IPS-15b (cell line): Measurements from ENCODE around the gene PTPRJ.

Source experiments
- H3K27me3 ChIP-seq: one replicate; pipeline ENCODE4 v1.6.1; 2013; ENCODE audit warnings: low read length; ENCODE audit not compliant: control insufficient read depth, insufficient read depth
- H3K36me3 ChIP-seq: one replicate; pipeline ENCODE4 v1.6.1; 2013; ENCODE audit warnings: low read length; ENCODE audit not compliant: control insufficient read depth, insufficient read depth
- H3K4me1 ChIP-seq: one replicate; pipeline ENCODE4 v1.6.1; 2013; ENCODE audit warnings: mild to moderate bottlenecking, low read length; ENCODE audit not compliant: control insufficient read depth, insufficient read depth
- H3K4me3 ChIP-seq: one replicate; pipeline ENCODE4 v1.5.1; 2013; ENCODE audit warnings: low read depth, low read length
- H3K9ac ChIP-seq: one replicate; pipeline ENCODE4 v1.6.1; 2013; ENCODE audit warnings: low read depth, mild to moderate bottlenecking, low read length
- H3K9me3 ChIP-seq: one replicate; pipeline ENCODE4 v1.6.1; 2013; ENCODE audit warnings: mild to moderate bottlenecking, low read length; ENCODE audit not compliant: control insufficient read depth, insufficient read depth

The PTPRJ gene

DNA sequence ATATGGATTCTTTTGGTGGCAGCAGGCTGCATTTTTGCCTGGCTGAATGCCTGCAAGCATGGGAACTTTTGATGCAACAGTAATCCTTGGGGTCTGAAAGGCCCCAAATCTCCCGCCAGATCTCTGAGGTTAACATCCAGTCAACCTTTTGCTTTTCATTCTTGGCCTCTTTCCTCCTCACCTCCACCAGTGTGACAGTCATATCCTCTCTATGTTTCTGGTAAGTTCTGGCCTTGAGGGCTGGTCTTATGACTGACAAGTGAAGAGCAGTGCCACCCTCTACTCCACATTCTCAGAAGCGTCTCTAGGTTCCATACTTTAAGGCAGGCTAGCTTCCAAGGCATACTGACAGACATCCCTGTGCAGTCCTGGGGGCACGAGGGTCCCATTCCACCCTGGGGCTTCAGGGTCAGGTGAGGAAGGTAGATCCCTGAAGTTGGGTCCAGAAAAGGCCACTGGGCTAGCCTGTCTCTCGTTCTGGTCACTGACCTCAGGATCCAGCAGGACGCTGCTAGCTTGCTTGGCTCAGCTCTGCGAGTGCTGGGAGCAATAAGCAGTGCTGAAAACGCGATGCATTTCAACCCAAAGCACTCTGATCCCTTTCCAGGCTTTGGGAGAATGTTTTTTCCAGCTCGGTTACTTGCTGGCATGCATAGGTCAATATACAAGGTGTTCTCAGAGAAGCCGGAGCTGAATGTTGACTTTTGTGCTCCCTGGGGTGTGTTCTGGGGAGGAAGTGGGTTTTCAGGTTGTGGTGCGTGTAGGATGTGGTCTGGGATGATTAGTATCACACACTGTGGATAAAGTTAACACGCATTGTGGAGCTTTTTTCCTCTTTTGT is 75.2 kb downstream of the PTPRJ start:
- no peaks in the 10 kb centered on the region for H3K27me3 ChIP-seq
- no peak overlapping the region for H3K4me3 ChIP-seq
- peaks cover 20% of the 10 kb centered on the region for H3K4me1 ChIP-seq
- H3K9me3 ChIP-seq: no peaks in the 10 kb centered on the region
- H3K36me3 ChIP-seq: no peaks in the 10 kb centered on the region
- no peak overlapping the region for H3K9ac ChIP-seq

- no peak overlapping the region for H3K9ac ChIP-seq
- H3K9me3 ChIP-seq: no peaks in the 10 kb centered on the region
- no peak overlapping the region for H3K4me3 ChIP-seq
- no peaks in the 10 kb centered on the region for H3K36me3 ChIP-seq
- no peaks in the 10 kb centered on the region for H3K27me3 ChIP-seq
- peaks cover 20% of the 10 kb centered on the region for H3K4me1 ChIP-seq
These were observed 76.2 kb downstream of the PTPRJ start for GRCh38 chr11:48056325-48057183.

DNA sequence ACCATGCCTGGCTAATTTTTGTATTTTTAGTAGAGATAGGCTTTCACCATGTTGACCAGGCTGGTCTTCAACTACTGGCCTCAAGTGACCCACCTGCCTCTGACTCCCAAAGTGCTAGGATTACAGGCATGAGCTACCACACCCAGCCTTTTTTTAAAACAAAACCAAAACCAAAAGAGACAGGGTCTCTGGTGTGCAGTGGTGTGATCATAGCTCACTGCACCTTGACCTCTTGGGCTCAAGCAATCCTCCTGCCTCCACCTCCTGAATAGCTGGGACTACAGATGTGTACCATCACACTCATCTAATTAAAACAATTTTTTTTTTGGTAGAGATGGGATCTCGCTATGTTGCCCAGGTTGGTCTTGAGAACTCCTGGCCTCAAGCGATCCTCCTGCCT is 77.7 kb downstream of the PTPRJ start:
- Histone ChIP-seq H3K36me3 (no peaks in the 10 kb centered on the region), H3K4me1 (peaks cover 17% of the 10 kb centered on the region)

DNA sequence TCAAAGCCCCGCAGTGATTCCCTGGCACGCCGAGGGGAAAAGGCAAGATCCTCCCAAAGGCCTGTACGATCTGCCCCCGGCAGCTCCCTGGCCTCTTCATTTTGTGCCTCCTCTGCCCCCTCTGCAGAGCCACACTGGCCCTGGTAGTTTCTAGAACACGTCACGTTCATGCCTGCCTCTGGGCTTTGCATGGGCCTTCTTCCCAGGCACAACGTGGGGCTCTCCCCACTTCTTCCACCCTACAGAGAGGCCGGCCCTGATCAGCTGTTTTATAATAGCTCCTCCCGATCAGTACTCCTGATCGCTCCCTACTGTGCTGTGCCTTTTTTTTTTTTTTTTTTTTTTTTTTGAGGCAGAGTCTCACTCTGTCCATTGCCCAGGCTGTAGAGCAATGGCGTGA is 78.4 kb downstream of the PTPRJ start:
- Histone ChIP-seq H3K4me3 (no peak overlapping the region), H3K4me1 (peaks cover 17% of the 10 kb centered on the region), H3K36me3 (no peaks in the 10 kb centered on the region), H3K27me3 (no peaks in the 10 kb centered on the region), H3K9me3 (no peaks in the 10 kb centered on the region), H3K9ac (no peak overlapping the region)

More for the DNA sequence above, 77.7 kb downstream of the PTPRJ start:
- H3K9ac ChIP-seq: no peak overlapping the region
- H3K4me3 ChIP-seq: no peak overlapping the region
- no peaks in the 10 kb centered on the region for H3K27me3 ChIP-seq
- no peaks in the 10 kb centered on the region for H3K9me3 ChIP-seq

- H3K9ac ChIP-seq: no peak overlapping the region
- H3K36me3 ChIP-seq: no peaks in the 10 kb centered on the region
- no peaks in the 10 kb centered on the region for H3K9me3 ChIP-seq
- no peaks in the 10 kb centered on the region for H3K4me1 ChIP-seq
- H3K27me3 ChIP-seq: no peaks in the 10 kb centered on the region
- H3K4me3 ChIP-seq: no peak overlapping the region
These were observed 82.3 kb downstream of the PTPRJ start for GRCh38 chr11:48062649-48063048.

DNA sequence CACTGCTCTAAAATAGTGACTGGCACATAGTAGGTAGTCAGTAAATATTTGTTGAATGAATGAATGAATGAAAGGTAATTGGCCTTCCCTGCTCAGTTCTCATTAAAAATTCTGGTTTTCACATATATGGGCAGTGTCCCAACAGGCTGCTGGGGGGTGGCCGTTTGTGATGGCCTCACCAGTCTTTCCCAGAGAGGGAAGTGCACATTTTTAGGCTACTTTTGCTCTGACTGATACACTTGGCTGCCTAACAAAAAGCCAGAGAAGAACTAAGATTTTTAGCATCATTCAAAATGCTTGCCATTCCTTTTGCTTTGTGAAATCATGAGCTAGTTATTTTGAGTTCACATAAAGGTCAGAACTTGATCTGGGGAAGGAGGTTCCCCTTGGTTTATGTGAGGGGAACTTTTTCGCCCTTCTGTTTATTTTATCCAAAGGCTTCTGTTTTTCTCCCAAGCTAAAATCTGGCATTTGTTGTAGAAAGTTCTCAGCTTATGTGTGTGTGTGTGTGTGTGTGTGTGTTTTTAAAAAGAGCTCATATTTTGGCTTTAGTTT is 83.1 kb downstream of the PTPRJ start:
- H3K9ac ChIP-seq: no peak overlapping the region
- H3K4me1 ChIP-seq: no peaks in the 10 kb centered on the region
- H3K36me3 ChIP-seq: no peaks in the 10 kb centered on the region
- H3K4me3 ChIP-seq: no peak overlapping the region
- no peaks in the 10 kb centered on the region for H3K27me3 ChIP-seq
- H3K9me3 ChIP-seq: no peaks in the 10 kb centered on the region

DNA sequence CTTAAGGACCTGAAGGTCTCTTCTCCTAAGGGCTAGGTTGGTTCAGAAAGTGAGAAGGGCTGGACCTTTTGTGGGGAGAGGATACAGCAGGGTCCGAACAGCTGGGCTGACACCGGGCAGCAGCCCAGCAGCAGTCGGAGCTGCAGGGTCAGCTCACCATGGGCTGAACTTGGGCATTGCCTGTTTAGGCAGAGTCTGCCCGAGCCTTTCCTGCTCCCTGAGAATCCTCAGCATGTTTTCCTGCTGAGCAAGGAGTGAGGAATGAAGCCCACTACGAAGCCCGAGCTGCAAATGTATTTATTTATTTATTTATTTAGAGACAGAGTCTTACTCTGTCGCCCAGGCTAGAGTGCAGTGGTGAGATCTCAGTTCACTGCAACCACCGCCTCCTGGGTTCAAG is 83.9 kb downstream of the PTPRJ start:
- Histone ChIP-seq H3K36me3 (no peaks in the 10 kb centered on the region), H3K4me3 (no peak overlapping the region), H3K9ac (no peak overlapping the region), H3K4me1 (no peaks in the 10 kb centered on the region), H3K9me3 (no peaks in the 10 kb centered on the region), H3K27me3 (no peaks in the 10 kb centered on the region)

- H3K27me3 ChIP-seq: no peaks in the 10 kb centered on the region
- H3K4me3 ChIP-seq: no peak overlapping the region
- H3K36me3 ChIP-seq: no peaks in the 10 kb centered on the region
- H3K9me3 ChIP-seq: no peaks in the 10 kb centered on the region
- H3K9ac ChIP-seq: no peak overlapping the region
- no peaks in the 10 kb centered on the region for H3K4me1 ChIP-seq
These were observed 86.8 kb downstream of the PTPRJ start for GRCh38 chr11:48066881-48067800.

GRCh38 chr11:48073031-48073861 is 92.9 kb downstream of the PTPRJ start:
- Histone ChIP-seq H3K9me3 (no peaks in the 10 kb centered on the region), H3K4me1 (no peaks in the 10 kb centered on the region), H3K36me3 (no peaks in the 10 kb centered on the region), H3K27me3 (no peaks in the 10 kb centered on the region), H3K9ac (no peak overlapping the region), H3K4me3 (no peak overlapping the region)

DNA sequence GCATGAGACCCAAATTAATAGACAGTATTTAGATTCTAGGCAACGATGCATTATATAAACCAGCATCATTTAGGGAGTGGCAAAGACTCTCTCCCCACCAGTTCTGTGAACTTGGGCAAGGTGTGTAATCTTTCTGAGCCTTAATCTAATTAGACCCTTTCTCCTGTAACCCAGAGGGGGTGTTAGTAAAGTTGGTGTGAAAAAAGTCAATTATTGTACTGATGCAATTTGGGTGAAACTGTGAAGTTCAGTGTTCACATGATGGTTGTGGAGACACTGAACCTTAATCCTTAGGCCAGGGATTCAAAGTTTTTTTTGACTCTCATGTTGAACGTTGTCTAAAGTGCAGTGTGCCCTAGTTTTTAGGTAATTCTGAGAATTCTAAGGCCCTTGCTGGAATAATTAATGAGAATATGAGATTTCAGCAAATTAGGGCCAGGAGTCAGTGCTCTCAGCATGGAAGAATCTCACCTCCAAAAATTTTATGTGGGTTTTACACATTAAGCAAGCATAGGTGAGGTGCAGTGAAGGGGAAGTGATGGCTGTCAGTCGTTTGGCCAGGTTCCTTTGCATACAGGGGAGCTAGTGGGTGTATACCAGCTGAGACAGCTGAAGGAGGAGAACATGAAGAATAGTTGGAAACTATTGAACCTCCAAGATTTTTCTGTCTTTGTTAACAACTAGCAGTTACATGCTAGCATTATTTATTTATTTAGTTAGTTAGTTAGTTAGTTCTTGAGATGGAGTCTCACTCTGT is 94.2 kb downstream of the PTPRJ start:
- Histone ChIP-seq H3K9me3 (no peaks in the 10 kb centered on the region), H3K9ac (no peak overlapping the region), H3K27me3 (no peaks in the 10 kb centered on the region), H3K4me1 (no peaks in the 10 kb centered on the region), H3K4me3 (no peak overlapping the region), H3K36me3 (no peaks in the 10 kb centered on the region)
